Activated CD4-positive, alpha-beta T cell treated with anti-CD3 and anti-CD28 coated beads for 48 hours (primary cell): Measurements from ENCODE around the gene INSL3.

Experiments
- DNase-seq: peaks from one replicate; pipeline ENCODE4 v3.0.0-alpha.2; 2020

The INSL3 gene

GRCh38 chr19:17843908-17844490 is 22.7 kb upstream of the INSL3 start:
- no peak for DNase-seq

- no peak for DNase-seq
These were observed 22.0 kb upstream of the INSL3 start for GRCh38 chr19:17843292-17843827.

- no peak for DNase-seq
These were observed 21.5 kb upstream of the INSL3 start for GRCh38 chr19:17842663-17843291.

- peak; percentile 87 for DNase-seq
These were observed 20.7 kb upstream of the INSL3 start for GRCh38 chr19:17841810-17842662.

- no peak for DNase-seq
These were observed 20.1 kb upstream of the INSL3 start for GRCh38 chr19:17841371-17841809.

- DNase-seq, result no peak
These were observed 18.7 kb upstream of the INSL3 start for GRCh38 chr19:17840019-17840418.

GRCh38 chr19:17837972-17838371 is 16.7 kb upstream of the INSL3 start:
- DNase-seq, result no peak

GRCh38 chr19:17836530-17836929 is 15.2 kb upstream of the INSL3 start:
- DNase-seq, result no peak

GRCh38 chr19:17835182-17836006 is 14.1 kb upstream of the INSL3 start:
- no peak for DNase-seq

GRCh38 chr19:17834350-17835181 is 13.2 kb upstream of the INSL3 start:
- no peak for DNase-seq

GRCh38 chr19:17832443-17833208 is 11.3 kb upstream of the INSL3 start:
- DNase-seq, result no peak

- DNase-seq, result no peak
These were observed 10.1 kb upstream of the INSL3 start for GRCh38 chr19:17831419-17831888.

GRCh38 chr19:17830567-17831418 is 9.5 kb upstream of the INSL3 start:
- DNase-seq, result peak; percentile 84

GRCh38 chr19:17829855-17830566 is 8.7 kb upstream of the INSL3 start:
- DNase-seq, result no peak

- no peak for DNase-seq
These were observed 5.3 kb upstream of the INSL3 start for GRCh38 chr19:17826508-17827056.

- DNase-seq, result no peak
These were observed 3.0 kb upstream of the INSL3 start for GRCh38 chr19:17824339-17824738.

- no peak for DNase-seq
These were observed 3.5 kb downstream of the INSL3 start for GRCh38 chr19:17817668-17818363.

- no peak for DNase-seq
These were observed 9.2 kb downstream of the INSL3 start for GRCh38 chr19:17812099-17812498.
